ENCODE measurements around the gene LONRF2.

- no peak for TF ChIP-seq POLR2A (IDR thresholded peaks at IDR 0.05; ENCODE audit: low read depth, low read length)
- no peak for TF ChIP-seq POLR2AphosphoS5 (IDR thresholded peaks at IDR 0.05; ENCODE audit: low read depth, low read length)
- no peak for TF ChIP-seq TAF1 (IDR thresholded peaks at IDR 0.05; ENCODE audit: borderline replicate concordance, low read depth, low read length)
Measured at GRCh38 chr2:100224988-100225710, 97.2 kb downstream of the LONRF2 start.

All from GM12892 (cell line).